ENCODE results near the gene TMEM143. TPM values are rescaled to one million over a fixed set of nuclear protein-coding genes. Genes with fewer than 3 reads are reported as not detected.

Gene TMEM143
- total RNA-seq, 4 donors from 2014 or later: 6.7 to 21.0 (median 8.7) TPM

- DNase-seq (ENCODE audit: low spot score in 2 of 2): no peak
- TF ChIP-seq POLR2A (IDR thresholded peaks at IDR 0.05) (no peak), CTCF (IDR thresholded peaks at IDR 0.05) (no peak)
- intact Hi-C loops (cut with DNase I; ENCODE audit: low total_unique reads): no loop called here
- no peak overlapping the region for H3K4me3 ChIP-seq (ENCODE audit: low read depth, poor library complexity, severe bottlenecking)
- WGBS, 2 donors: 83 to 92% methylated on average over 13 of the region's 13 CpGs
These were observed 60.4 kb downstream of the TMEM143 start for GRCh38 chr19:48303367-48303766.

GRCh38 chr19:48302600-48302959, 61.2 kb downstream of the TMEM143 start:
- intact Hi-C loops (cut with DNase I; ENCODE audit: low total_unique reads): no loop called here

GRCh38 chr19:48301886-48302599, 61.7 kb downstream of the TMEM143 start:
- no peak for DNase-seq (ENCODE audit: low spot score in 2 of 2)

More at GRCh38 chr19:48302600-48302959, 61.2 kb downstream of the TMEM143 start:
- WGBS, 2 donors: 86 to 91% methylated on average over 12 of the region's 12 CpGs
- DNase-seq (ENCODE audit: low spot score in 2 of 2): no peak
- no peak overlapping the region for H3K4me3 ChIP-seq (ENCODE audit: low read depth, poor library complexity, severe bottlenecking)
- TF ChIP-seq POLR2A (IDR thresholded peaks at IDR 0.05) (no peak), CTCF (IDR thresholded peaks at IDR 0.05) (no peak)

GRCh38 chr19:48297975-48298374, 65.8 kb downstream of the TMEM143 start:
- intact Hi-C loops (cut with DNase I; ENCODE audit: low total_unique reads): no loop called here
- H3K4me3 ChIP-seq (ENCODE audit: low read depth, poor library complexity, severe bottlenecking): no peak overlapping the region
- 96 to 97% methylated on average over 10 to 16 of the region's 16 CpGs for WGBS, 2 donors
- TF ChIP-seq CTCF (IDR thresholded peaks at IDR 0.05) (no peak), POLR2A (IDR thresholded peaks at IDR 0.05) (no peak)
- DNase-seq (ENCODE audit: low spot score in 2 of 2): no peak

More at GRCh38 chr19:48301886-48302599, 61.7 kb downstream of the TMEM143 start:
- intact Hi-C loops (cut with DNase I; ENCODE audit: low total_unique reads): no loop called here
- H3K4me3 ChIP-seq (ENCODE audit: low read depth, poor library complexity, severe bottlenecking): no peak overlapping the region
- WGBS, 2 donors: 84 to 94% methylated on average over 1 of the region's 1 CpG
- TF ChIP-seq POLR2A (IDR thresholded peaks at IDR 0.05): no peak
- no peak for TF ChIP-seq CTCF (IDR thresholded peaks at IDR 0.05)

DNA sequence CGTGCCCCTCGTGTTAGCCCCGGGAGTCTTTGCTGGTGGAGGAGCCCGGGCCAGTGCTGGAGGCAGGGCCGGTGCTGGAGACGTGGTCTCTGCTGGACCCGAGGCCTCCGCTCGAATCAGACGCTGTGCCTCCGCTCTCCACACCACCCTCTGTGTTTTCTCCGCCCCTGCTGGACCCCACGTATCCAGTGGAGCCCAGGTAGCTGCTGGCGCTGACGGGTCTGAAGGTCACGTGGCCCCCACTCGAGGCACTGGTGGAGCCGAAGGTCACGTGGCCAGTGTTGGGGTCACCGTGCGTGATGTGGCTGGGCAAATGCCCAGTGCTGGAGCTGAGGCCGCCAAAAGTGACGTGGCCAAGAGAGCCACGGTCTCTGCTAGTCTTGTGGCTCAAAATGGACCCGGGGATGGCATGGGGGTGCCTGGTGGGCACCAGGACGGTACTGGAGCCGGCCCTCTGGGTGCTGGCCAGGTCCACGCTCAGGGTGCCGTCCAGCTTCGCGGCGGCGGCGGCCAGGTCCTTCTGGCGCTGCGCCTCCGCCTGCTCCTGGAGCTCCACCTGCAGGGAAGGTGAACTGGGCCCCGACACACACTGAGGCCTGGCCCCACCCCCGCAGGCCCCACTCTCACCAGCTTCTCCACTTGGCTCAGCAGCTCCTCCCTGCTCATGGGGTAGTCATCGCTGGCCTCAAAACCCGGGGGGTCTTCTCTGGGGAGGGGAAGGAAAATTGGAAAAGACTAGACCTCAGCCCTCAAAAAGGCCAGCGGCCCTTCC, 66.6 kb downstream of the TMEM143 start:
- no peak for DNase-seq (ENCODE audit: low spot score in 2 of 2)
- TF ChIP-seq POLR2A (IDR thresholded peaks at IDR 0.05) (no peak), CTCF (IDR thresholded peaks at IDR 0.05) (no peak)
- intact Hi-C loops (cut with DNase I; ENCODE audit: low total_unique reads): no loop called here
- 83 to 86% methylated on average over 29 of the region's 42 CpGs for WGBS, 2 donors
- H3K4me3 ChIP-seq (ENCODE audit: low read depth, poor library complexity, severe bottlenecking): no peak overlapping the region
